DOHH2 (cell line): ENCODE measurements around the gene P2RY14.

Source experiments
- EZH2phosphoT487 ChIP-seq: fragments of 200-600 bp; sonication (generic); IDR thresholded peaks from 2 replicates; pipeline ENCODE4 v1.6.1; 2017; ENCODE audit warnings: borderline replicate concordance, mild to moderate bottlenecking, antibody characterized with exemption, low read length, moderate library complexity, mixed read lengths
- TF ChIP-seq, protein P1 (sequence below): fragments of 200-600 bp; sonication (generic); IDR thresholded peaks from one replicate; pipeline ENCODE4 v1.5.1; 2014; ENCODE audit warnings: antibody characterized with exemption, mild to moderate bottlenecking, low read depth, low read length; ENCODE audit not compliant: poor library complexity, severe bottlenecking

DNA sequence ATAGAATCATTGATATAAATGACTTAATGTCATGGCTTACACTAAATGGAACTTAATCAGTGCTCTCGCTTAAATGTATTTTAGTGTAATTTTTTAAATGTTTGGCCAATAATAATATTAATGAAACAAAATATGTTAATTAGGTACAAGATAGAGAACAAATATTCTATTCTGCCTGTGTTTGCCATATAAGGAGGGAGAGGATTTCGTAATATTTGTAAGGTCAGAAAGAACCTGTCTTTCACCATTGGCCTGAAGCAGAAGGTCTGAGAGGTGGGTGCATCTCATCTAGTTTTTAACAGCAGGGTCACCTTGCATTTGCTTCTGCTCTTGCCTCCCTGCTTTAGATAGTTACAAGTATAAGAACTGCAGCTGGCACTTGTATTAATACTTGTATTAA, 35.8 kb upstream of the P2RY14 start:
- TF ChIP-seq, protein P1, sequence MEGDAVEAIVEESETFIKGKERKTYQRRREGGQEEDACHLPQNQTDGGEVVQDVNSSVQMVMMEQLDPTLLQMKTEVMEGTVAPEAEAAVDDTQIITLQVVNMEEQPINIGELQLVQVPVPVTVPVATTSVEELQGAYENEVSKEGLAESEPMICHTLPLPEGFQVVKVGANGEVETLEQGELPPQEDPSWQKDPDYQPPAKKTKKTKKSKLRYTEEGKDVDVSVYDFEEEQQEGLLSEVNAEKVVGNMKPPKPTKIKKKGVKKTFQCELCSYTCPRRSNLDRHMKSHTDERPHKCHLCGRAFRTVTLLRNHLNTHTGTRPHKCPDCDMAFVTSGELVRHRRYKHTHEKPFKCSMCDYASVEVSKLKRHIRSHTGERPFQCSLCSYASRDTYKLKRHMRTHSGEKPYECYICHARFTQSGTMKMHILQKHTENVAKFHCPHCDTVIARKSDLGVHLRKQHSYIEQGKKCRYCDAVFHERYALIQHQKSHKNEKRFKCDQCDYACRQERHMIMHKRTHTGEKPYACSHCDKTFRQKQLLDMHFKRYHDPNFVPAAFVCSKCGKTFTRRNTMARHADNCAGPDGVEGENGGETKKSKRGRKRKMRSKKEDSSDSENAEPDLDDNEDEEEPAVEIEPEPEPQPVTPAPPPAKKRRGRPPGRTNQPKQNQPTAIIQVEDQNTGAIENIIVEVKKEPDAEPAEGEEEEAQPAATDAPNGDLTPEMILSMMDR = no peak
- TF ChIP-seq EZH2phosphoT487 = no peak
